GM21717 (cell line): ENCODE measurements around the gene SH2D3C.
A peak's percentile ranks its signal among the peaks of the same experiment; 100 is the strongest.

Experiments
- ATAC-seq: cut with Tn5 transposase; IDR thresholded peaks from one replicate; pipeline ENCODE4 v1.9.1; 2021; ENCODE audit warnings: mild to moderate bottlenecking, moderate library complexity; ENCODE audit not compliant: unreplicated experiment

Gene SH2D3C

DNA sequence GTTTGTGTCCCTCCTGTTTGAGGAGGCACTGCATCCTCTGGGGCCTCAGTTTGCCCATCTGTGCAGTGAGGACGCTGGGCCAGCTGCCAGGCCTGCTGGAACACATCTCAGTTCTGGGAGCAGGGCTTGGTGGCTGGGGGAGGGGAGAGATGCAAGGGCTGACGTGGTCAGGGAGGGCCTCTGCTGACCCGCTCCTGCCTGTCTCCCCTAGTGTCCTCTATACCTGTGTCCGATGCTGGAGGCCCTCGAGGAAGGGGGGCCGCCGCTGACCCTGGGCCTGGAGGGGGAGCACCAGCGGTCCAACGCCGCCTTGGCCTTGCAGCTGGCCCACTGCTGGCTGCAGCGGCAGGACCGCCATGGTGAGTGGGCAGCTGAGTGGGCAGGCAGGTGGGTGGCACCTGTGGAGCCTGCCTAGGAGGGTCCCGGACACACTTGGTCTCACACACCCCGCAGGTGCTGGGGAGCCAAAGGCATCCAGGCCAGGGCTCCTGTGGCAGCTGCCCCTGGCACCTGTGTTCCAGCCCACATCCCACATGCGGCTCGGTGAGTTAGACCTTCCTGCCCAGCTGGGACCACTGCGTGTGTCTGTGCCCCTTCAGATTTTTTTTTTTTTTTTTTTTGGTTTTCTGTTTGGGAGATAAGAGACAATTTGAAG, 30.0 kb upstream of the SH2D3C start:
- no peak for ATAC-seq

DNA sequence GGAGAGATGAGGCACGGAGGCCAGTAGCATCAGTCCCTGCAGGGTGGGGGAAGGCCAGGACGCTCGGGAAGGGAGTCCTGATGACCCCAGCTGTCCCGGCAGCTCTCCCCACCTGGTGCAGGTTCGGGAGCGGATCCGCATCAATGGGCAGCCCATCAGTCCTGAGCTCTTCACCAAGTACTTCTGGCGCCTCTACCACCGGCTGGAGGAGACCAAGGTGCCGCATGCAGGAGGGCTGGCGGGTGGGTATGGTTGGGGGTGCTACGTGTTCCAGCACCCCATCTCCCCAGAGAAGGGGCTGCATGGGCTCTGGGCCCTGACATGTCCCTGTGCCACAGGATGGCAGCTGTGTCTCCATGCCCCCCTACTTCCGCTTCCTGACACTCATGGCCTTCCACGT, 28.4 kb upstream of the SH2D3C start:
- no peak for ATAC-seq

DNA sequence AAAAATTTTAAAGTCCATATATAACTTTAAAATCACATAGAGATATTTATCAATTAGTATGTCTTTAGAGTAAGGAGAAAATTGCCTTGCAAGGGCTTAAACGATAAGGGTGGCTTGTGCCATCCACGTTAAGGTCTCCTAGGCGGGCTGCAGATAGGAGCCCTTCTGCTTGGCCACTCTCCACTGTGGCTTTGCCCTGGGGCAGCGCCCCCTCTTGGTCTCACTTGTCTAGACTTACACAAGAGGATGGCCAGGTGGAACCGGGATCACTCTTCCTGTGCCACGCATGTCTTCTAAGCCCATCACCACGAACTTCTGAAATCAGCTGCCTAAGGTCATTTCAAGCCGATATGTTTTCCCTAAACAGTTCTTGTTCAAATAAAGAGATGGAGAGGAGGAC, 27.2 kb upstream of the SH2D3C start:
- no peak for ATAC-seq

DNA sequence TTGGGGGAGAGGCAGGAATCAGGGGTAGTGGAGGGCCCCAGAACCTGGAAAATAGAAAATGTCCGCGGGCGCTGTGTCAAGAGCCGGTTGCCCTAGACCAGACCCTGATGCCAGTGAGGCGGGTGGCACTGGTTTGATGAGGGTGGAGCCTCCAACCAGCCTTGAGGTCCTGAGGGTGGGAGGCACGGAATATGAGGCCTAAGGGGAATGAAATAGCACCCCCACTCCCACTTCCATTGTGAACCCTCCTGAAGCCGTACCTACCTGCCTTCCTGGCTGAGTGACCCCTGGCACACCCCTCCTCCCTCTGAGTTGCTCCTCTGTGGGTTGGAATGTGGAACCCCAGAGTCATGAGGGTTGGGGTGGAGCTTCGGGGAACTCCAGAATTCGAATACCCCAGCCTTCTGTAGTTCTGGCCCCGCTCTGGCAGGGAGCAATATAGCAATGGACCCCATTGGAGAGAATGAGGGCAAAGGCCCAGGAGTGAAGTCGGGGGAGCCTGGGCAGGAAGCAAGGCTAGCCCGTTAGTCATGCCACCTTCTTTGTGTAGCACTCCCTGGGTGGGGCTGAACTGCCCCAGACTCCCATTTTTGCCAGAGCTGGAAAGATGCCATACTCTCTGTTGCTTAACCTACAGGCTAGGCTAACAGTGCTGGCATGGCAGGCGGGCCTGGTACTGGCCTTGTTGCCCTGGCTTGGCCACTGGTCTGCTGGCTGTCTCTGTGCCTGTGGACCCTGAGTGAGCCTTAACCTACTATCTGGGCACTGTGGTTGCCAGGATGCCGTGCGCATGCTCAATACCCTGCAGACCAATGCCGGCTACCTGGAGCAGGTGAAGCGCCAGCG, 25.3 kb upstream of the SH2D3C start:
- ATAC-seq: no peak

DNA sequence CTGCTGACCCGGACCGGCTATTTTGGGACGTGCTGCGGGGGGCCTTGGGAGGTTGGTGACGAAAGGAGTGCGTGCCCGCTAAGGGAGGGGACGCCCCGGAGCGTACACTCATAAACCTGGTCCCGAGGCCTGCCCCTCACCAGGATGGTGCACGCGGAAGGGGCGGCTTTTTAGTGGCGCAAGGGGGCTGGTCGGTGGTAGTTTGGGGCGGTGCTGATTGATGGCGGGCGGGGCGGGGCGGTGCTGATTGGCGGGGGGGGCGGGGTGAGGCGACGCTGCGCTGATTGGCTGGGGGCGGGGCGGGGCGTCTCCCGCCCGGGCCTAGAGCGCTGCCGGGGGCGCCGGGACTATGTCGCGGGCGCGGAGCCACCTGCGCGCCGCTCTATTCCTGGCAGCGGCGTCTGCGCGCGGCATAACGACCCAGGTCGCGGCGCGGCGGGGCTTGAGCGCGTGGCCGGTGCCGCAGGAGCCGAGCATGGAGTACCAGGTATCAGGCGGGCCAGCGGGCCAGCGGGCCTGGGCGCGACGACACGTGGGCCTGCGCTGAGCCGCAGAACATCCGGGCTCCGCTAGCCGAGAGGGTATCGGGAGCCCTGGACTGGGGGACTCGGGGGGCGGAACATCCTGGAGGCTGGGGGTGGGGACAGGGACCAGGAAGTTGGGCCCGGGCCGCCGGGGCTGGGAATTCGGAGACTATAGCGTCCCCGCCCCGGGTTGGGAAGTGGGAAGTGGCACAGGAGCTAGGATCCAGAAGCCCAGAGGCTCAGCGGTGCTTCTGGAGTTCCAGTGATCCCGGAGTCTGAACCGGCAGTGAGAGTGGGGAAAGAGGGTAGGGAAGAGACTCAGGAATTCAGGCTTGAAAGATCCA, 24.3 kb upstream of the SH2D3C start, which contains the start of gene FPGS:
Gene FPGS, plus strand, starts transcription at position 307 of the 868 bp plus-strand sequence. Its CDS starts 43 bp downstream, at position 350.
- ATAC-seq: peak; percentile 64

DNA sequence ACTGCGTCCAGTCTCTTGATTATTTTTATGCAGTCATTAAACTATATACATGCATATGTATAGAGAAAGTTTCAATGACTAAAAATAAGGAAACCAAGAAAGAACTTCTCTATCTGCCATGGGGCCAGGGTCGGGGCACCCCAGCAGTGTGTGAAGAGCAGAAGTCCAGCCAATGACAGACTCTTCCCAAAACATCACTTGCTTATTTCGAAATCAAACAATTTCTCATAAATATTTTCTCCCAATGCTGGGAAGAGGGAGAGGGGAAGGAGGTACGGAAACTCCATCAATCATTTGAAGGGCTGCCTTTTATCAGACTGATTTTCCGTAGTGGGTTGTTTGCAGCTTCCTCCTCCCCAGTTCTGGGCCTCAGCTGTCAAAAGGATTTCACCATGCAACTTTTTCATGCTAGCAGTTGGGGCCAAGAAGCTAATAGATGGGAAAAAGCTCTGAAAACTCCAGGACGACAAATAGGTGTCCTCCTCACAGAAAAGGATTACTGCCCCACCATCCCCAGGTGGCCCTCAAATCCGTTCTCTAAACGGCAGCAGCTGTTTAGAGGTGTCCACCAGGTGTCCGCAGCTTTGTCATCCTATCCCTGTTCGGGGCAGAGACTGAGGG, 23.6 kb upstream of the SH2D3C start:
- no peak for ATAC-seq

DNA sequence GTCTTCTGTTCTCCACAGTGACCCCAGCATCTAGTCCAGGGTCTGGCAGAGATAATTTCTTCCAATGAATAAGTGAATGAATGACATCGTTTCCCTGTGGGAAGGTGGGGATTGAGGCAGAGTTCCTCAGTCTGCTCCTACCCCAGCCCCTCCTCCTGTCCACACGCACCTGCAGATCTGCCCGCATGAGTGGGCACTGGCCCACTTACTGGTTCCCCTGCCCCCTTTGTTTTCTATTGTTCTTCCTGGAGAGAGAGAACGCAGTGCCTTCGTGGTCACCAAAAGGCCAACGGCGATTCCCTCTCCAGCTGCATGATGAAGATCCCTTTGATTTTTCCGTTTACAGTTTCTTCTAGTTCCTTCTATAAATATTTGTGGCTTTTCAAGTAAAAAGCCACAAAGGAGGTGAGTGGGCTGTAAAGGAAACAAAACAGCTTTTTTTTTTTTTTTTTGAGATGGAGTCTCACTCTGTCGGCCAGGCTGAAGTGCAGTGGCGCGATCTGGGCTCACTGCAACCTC, 18.4 kb upstream of the SH2D3C start:
- ATAC-seq: no peak

DNA sequence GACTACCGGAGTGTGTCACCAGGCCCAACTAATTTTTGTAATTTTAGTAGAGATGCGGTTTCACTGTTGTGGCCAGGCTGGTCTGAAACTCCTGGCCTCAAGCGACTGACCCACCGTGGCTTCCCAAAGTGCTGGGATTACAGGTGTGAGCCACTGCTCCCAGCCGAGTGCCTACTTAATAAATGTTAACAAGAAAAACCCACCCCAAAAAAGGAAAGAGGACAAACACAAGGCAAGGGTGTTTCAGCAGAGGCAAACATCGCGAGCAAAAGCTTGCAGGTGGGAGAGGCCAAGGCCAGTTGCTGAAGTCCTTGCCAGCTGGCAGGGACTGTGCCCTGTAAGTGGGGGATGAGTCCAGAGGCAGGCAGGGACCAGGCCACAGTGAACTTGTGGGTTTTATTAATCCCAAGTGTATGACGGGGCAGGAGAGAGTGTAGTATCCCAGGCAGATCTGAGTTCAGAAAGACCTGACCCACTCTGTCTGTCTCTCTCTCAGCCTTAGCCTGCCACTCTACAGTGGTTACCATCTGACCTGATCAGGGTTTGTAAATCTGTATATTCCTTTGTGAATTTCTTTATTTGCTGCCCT, 17.9 kb upstream of the SH2D3C start:
- ATAC-seq: no peak

DNA sequence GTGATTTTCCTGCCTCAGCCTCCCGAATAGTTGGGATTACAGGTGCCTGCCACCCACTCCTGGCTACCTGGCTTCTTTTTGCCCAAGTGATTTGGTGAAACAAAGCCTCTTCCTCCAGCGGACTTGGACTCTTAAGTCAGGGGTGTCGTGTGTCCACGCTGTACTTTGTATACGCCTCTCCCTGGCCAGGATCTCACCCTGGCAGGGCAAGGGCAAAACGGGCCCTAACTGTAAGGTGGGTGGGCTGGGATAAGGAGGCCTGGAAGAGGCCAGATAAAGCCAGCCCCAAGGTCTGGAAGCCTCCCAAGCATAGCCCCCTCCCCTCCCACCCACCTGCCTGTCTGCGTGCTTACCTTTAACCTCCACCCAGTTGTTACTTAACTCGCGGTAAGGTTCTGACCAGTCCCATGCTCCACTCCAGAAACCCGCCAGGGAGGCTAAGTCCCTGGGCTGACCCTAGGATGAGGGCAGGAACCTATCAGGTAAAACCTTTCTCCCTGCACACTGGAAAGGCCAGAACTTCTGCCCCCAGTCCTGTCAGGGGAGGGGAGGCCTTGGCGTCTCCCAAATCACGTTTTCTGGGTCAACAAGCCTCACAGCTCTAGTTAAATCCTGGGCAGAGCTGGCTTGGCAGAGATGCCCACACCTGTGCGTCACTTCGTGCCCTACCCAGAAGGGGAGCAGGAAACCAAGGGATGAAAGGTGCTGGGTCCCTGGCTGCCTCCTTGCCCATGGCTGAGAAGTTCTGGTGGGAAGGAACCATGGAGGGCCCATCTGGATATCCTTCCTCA, 15.7 kb upstream of the SH2D3C start:
- no peak for ATAC-seq

DNA sequence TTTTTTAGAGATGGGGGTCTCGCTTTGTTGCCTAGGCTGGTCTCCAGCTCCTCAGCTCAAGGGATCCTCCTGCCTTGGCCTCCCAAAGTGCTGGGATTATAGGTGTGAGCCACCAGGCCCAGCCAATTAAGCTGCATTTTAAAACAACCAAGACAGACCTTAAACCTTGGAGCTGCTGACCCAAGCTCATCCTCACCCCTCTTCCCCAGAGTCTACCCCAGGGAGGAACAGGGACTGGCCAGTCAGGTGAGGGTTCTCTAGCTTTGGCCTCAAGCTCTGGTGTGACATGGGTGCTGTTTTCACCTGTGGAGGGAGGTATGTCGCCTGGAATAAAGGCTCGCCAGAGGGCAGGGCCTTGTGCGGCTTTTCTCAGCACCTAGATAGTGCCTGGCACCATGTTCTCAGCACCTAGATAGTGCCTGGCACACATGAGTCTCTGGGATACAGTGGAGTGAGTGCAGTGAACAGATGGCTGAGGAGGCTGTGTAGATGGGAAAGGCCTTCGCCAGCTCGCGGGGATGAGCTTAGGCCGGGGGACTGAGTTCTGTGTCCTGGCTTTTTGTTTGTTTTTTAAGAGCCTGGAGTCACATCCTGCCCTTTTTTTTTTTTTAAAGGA, 14.7 kb upstream of the SH2D3C start:
- no peak for ATAC-seq

DNA sequence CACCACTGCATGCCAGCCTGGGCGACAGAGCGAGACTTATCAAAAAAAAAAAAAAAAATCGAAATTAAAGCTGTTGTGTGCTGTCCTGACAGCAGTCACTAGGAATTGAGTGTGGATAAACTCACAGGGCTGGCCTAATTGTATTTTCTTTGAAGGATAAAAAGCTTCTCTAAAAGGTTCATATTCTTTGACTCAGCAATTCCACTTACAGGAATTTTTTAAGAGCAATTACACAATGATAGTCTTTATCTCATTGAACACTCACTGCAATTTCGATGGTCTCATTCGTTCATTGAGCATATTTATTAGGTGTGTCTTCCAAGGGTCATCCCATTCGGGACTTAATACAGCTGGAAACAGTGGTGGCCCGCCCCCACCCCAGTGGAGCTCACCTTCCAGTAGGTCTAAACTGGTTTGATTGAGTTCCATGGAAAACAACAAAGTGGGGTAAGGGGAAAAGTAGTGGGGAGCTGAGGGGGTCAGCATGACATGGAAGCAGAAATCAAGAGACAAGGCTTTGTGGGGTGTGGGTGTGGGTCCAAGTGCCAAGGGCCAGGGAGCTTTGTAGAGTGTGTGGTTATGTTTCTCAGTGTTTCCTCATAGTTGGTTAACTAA, 14.1 kb upstream of the SH2D3C start:
- no peak for ATAC-seq

DNA sequence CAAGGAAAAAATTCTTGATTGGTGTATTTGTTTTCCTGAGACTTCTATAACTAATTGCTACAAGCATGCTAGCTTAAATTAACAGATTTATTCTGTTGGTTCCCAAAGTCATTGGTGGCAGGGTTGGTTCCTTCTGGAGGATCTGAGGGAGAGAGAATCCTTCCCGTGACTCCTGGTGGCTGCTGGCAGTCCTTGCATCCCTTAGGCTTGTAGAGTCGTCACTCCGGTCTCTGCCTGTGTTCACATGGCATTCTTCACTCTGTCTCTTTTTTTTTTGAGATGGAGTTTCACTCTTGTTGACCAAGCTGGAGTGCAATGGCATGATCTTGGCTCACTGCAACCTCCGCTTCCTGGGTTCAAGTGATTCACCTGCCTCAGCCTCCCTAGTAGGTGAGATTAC, 12.6 kb upstream of the SH2D3C start:
- ATAC-seq: no peak

DNA sequence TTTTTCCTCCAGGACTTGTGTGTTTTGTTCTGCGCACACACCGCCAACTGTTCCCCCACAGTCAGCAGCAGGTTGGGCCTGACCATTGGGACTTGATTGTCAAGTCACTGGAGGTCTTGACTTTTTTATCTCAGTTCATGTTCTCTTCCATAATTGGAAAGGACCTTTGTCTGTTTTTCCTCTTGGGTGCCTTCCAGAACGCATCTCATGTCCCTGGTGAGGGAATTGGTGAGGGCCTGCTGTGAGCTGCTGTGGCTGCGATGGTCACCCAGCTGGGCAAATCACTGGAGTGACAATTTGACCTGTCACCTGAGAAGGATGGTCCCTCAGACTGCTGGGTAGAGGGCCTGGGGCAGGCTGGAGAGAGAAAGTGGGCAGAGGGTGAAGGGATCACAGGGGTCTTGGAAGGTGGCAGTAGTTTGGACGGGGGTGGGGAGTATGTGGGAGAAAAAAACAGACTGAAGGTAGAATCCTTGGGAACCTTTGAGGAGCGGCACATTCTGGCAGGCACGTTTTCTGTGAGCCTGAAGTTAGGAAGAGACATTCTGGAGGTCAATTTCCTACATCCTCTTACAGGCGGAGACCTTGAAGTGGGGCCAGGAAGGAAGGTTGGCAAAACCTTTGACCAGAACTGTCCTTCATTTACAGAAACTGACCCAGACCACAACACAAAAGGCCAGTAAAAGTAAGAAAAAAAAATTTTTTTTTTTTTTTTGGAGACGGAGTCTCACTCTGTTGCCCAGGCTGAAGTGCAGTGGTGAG, 11.8 kb upstream of the SH2D3C start:
- ATAC-seq: no peak

DNA sequence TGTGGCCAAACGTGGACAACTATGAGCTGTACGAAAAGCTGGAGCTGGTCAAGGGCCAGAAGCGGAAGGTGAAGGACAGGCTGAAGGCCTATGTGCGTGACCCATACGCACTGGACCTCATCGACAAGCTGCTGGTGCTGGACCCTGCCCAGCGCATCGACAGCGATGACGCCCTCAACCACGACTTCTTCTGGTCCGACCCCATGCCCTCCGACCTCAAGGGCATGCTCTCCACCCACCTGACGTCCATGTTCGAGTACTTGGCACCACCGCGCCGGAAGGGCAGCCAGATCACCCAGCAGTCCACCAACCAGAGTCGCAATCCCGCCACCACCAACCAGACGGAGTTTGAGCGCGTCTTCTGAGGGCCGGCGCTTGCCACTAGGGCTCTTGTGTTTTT, 10.7 kb upstream of the SH2D3C start:
- no peak for ATAC-seq

DNA sequence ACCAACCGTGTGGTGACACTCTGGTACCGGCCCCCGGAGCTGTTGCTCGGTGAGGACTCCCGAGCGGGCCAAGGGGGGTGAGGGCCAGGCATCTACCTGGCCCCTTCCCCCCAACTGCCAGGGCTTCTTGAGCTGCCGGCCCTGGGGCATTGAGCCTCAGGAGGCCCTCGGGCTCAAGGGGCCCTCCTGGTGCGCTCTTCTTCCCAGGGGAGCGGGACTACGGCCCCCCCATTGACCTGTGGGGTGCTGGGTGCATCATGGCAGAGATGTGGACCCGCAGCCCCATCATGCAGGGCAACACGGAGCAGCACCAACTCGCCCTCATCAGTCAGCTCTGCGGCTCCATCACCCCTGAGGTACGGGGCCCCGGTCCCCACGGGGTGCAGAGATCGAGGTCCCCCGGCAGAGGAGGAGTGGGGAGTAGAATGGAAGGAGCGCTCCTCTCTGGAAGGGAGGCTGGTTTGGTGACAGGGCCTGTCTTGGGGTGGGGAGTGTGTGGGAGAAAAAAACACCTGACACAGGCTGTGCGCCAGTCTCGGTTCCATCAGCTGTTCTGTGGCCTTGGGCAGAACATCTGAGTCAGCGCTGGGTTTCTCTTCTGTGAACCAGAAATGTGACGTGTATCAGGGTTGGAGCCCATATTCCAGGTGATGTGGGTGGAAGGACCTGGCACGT, 10.0 kb upstream of the SH2D3C start:
- no peak for ATAC-seq

DNA sequence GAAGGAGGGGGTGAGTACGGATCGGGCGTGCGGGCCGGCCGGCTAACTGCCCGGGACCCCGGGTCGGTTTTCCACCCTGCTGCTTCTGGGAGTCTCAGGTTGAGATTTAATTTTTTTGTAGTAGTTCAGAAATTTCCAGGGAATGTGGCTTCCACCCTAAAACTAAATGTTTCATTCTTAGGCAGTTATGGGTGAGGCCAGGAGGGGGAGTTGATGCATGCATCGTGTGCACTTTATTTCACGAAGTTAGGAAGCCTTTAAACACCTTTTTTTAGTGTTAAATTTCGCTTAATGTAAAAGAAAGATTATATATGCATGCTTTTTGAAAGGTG, 8.3 kb upstream of the SH2D3C start:
- no peak for ATAC-seq

DNA sequence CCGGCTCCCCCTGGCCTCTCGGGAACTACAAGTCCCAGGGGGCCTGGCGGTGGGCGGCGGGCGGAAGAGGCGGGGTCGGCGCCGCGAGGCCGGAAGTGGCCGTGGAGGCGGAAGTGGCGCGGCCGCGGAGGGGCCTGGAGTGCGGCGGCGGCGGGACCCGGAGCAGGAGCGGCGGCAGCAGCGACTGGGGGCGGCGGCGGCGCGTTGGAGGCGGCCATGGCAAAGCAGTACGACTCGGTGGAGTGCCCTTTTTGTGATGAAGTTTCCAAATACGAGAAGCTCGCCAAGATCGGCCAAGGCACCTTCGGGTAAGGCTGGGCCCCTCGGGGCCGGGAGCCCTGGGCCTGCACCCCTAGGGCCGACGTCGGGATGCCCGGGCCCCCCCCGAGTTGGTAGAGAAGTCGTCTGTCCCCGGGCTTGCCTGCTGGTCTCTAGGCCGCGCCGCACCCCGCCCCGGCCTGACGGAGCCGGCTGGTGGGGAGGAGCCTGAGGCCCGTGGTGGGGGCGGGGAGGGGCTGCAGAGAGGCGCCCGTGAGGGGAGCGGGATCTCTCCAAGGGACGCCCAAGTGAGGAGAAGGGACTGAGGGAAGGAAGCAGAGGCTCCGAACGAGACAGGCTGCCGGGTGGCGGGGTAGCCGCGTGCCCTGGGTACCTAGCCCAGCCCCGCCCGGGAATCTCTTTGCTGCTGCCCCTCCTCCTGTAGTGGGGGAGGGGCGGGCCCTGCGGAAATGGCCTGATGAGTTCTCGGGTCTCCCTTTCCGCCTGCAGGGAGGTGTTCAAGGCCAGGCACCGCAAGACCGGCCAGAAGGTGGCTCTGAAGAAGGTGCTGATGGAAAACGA, 7.7 kb upstream of the SH2D3C start, which contains the start of gene CDK9:
Gene CDK9, plus strand, starts transcription at position 102 of the 840 bp plus-strand sequence. Its CDS starts 115 bp downstream, at position 217.
- peak; percentile 54 for ATAC-seq
